NCI-H446 treated with DMSO at 0.1 percent for 48 hours (cell line): ENCODE results near the gene LYPD6B.

Experiments used
- DNase-seq: peaks from one replicate; lab custom pipeline; 2025; lab: John Stamatoyannopoulos, UW

The LYPD6B gene

GRCh38 chr2:149122516-149122915, 84.0 kb downstream of the LYPD6B start:
- no peak for DNase-seq

- no peak for DNase-seq
These were observed 86.7 kb downstream of the LYPD6B start for GRCh38 chr2:149125031-149125725.

GRCh38 chr2:149129433-149129832, 90.9 kb downstream of the LYPD6B start:
- no peak for DNase-seq

DNA sequence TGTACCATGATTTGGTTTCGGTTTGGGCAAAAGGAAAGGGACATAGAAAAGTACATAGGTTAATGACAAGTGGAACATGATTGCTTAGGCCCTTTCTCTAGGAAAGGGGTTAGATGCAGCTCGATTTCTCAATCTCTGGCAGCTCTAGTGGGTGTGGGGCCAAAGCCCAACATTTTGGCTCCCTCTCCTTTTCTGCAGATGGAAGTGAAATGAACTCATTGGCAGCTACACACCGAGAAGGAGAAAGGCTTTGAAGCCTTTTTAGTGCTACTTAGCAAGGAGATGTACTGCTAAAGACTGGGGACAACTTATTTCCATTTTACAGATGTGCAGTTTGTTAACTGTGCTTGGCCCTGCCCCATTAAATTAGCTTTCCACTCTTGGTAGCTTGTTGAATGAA, 93.8 kb downstream of the LYPD6B start:
- peak; percentile 16 for DNase-seq

GRCh38 chr2:149132901-149133300, 94.4 kb downstream of the LYPD6B start:
- no peak for DNase-seq

DNA sequence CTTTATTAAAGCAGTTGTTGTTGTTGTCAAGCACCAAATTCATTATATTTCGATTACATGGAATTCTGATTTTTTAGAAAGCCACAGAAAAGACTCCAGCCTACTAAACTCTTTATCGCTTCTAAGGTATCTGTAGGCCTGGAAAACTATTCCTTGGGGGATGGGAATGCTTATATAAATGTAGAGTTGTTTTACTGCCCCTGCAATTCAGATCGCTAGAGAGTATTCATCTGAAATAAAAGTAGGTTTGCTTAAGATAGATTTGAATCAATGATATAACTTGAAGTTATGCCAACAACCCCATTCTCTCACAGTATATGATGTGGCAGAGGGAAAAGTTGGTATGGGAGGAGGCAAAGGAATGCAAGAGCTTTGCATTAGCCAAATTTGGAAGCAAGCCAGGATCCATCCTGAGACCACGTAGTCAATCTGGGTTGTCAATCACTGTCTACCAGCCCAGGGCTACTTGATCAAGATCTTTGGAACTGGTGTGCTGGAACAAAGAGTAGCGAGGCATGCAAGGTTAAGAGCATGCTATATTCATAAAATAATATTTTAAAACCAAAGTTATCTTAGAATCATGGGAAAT, 95.9 kb downstream of the LYPD6B start:
- no peak for DNase-seq

DNA sequence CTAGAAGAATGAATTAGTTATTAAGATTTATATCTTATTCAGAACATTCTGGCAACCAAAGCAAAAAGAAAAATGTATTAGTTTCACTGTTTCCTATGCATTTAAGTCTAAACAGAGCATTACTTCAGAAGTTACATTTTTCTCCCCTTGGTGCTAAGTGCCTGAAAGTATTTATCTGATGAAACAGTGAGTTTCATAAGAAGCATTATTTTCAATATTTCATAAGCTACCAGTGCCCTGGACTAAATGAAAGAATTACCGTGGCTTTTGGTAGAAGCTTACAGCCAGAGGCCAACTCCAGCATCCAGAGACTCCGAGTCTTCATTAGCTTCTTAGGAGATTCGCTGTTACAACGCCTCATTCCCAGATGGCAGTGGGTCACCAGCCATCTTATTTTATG, 97.6 kb downstream of the LYPD6B start:
- no peak for DNase-seq

GRCh38 chr2:149141046-149141445, 102.5 kb downstream of the LYPD6B start:
- DNase-seq: no peak

- DNase-seq: no peak
These were observed 105.2 kb downstream of the LYPD6B start for GRCh38 chr2:149143734-149144133.

DNA sequence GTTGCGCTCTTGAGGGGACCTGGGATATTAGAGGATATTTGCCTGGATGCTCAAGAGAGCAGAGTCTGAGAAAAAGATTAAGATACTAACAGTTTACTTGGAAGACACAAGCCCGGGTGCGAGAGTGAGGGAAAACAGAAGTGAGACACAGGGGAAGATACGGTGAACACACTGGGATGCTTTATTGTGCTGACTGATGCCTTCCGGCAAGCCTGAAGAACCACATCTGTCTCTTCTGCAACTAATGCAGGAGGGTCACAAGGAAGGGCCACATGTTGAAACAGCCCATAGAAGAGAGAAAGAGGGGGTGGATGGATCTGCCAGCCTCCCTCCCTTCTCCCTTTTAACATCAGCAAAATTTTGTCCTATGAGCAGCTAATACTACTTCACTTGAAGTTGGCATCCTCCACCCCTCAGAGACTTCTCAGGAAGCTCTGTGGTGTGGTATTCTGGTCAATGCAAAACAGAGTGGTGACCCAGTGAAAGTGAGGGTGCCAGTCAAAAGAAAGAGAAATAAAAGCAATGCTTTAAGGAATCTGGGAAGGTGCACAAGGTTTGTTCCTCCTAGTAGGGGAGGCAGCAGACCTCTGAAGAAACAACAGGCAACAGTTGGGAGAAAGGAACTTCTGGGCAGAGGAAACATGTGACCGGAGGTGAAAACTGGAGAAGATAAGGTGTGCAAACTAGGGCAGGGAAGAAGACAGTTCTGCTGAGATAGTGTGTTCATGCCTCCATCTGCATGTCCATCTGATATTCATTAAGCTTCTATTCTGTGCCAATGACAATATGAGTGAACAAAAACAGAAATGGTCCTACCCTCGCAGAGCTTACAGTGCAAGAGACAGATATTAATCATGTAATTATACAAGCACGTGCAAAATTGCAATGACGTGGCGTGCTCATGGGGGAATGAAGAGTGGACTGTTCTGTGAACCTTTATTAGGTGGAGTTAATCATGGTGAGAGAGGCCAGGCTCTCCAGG, 107.1 kb downstream of the LYPD6B start:
- DNase-seq: no peak

GRCh38 chr2:149146876-149147275, 108.4 kb downstream of the LYPD6B start:
- DNase-seq: no peak

DNA sequence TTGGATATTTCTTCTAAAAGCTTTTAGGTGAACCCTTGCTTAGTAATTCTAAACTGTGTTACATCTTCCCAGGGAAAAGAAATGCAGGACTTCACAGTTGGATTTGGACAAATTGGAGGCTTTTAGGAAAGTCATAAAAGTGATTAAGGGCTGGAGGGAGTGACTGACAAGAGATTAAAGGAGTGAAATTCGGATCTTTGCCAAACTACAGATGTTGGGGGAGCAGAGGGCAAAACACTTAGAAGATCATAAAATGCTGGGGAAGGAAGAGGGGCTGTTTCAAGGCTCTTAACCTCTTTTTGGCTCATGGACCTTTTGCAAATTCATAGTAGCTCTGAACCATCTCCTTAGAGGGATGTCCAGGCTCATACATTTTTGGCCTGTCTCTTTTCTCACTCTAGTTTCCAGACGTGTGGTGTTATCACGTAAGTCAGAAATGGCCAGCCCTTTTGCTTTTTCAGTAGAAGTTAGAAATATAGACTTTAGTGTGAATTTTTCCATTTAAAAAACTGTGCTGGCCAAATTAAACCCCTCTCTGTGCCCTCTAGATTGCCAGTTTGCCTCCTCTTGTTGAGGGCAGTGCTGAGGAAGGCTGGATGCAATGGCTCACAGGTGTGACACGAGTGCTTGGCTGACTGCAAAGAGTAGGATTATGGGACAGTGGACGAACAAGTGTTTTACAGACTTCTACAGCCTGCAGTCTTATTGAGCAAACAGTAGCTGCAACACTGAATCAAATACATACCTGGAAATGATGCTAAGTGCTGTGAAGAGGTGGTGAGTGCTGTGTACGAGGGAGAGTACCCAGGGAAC, 109.9 kb downstream of the LYPD6B start:
- no peak for DNase-seq

- DNase-seq: no peak
These were observed 110.5 kb downstream of the LYPD6B start for GRCh38 chr2:149149007-149149297.

GRCh38 chr2:149152469-149152953, 114.0 kb downstream of the LYPD6B start:
- DNase-seq: no peak

- no peak for DNase-seq
These were observed 116.9 kb downstream of the LYPD6B start for GRCh38 chr2:149155196-149155969.

GRCh38 chr2:149155988-149156387, 117.5 kb downstream of the LYPD6B start:
- no peak for DNase-seq

GRCh38 chr2:149156971-149157740, 118.7 kb downstream of the LYPD6B start:
- no peak for DNase-seq

- DNase-seq: no peak
These were observed 120.5 kb downstream of the LYPD6B start for GRCh38 chr2:149158957-149159356.

DNA sequence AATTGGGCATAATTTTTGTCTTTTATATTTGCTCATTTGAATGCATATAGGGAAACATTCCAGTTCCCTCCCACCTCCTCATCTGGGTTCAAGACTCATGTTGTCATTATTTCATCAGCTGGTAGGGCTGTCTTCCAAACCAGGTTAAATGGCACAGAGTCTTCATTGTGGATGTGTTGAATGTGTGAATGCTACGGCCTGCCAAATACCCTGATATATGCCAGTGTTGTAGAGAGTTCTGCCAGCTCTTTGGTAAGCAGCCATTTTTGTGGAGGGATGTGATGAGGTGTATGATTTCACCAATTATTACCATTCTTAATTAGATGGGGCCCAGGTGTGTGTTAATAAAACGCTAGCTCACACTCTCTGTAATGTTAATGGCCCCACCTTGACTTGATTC, 121.7 kb downstream of the LYPD6B start:
- DNase-seq: peak; percentile 9

DNA sequence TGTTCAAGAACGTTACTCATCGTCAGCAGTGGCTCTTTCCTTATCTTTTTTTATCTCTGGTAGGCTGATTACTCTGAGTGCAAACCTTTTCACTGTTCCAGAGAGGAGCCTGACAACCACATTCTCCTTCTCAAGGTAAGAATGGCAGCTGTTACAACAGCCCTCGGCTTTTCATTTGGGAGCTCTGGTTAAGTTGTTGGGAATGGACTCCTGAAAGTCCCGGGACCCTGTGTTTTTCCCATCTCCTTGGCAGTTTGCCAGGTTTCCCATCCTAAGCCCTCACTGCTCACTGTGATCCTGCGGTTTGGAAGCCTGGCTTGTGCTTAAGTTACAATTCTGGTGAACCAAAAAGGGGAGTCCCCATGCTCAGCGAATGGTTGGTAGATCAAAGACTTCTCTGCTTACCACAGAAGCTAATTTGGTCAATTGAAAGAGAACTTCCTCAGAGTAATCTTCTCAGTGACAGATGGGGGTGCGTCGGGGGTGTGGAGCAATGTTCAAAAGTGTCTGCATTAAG, 122.3 kb downstream of the LYPD6B start:
- DNase-seq: no peak
